ENCODE results near the gene TBC1D22B.
A peak's percentile ranks its signal among the peaks of the same experiment; 100 is the strongest.
"Not testable (repeated sequence)": the region's sequence is repeated elsewhere in the genome, so short reads cannot be mapped to it uniquely, and the experiment has no call there.

Gene TBC1D22B

DNA sequence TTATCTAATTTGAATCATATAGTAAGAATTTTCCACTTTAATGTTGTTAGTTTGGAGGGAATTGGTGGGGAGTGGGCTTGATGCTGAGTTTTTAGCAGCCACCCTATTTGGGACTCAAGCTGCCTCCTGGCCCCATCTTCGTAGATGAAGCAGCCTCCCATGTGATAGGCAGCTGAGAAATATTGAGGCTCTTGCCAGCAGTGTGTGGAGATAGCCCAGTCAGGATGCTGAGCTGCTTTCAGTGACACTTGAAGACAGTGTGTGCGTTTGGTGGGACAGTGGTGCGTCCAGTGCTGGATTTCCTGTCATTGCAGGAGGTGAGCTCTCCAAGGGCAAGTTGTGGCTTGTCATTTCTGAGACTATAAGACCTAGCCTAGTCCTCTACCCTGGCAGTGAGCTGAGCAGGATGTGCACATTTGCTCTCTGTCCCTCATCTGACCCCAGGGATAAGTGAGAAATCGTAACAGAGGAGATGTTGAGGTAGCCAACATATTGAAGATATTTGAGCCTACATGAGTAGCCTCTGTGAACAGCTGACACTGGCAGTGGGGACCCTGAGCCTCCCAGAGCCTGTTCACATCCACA lies 48.4 kb downstream of the TBC1D22B start:
- no peak for FAIRE-seq

DNA sequence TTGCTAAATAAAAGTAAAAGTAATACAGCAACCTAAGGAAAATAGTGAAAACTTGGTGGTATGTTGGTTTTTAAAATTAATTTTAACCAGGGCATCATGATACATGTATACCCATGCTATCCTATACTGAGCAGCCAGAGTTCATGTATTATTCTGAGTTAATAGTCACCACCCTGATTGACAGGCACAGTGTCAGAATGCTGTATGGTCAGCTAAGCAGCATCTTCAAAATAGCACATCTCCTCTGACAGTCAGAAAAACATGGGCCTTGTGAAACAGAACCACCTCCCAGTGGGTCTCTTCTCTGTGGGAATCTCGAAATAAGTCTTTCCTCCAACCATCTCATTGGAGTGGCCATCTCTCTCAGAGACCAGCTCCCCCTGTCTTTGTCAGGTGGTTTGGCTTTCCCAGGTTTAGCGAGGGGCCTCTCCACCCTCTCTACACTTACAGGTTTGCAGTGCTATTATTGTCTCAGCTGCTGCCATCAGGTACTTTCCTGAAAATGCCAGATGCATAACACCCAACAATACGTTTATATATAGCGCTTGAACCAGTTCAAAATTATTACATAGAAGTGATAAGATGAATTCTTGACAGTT lies 49.2 kb downstream of the TBC1D22B start:
- FAIRE-seq, result no peak

GRCh38 chr6:37307484-37307883 lies 49.9 kb downstream of the TBC1D22B start:
- FAIRE-seq, result not testable (repeated sequence)

- FAIRE-seq, result no peak
Measured at GRCh38 chr6:37308069-37308815, 50.7 kb downstream of the TBC1D22B start.

DNA sequence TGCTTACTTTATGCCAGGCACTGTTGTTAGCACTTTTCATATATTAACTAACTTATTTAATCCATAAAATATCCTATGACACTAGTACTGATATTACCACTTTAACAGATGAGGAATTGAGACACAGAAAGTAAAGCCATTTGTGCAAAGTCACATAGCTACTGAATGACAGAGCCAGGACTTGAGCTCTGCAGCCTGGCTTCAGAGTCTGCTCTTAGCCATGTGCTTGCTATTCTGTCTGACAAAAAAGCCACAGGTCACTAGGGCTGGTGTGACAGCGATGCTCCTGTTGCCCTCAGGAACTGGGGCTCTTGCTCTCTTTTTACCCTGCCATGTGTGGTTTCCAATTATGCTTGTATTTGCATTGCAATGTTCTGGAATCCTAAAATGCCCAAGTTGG lies 51.5 kb downstream of the TBC1D22B start:
- no peak for FAIRE-seq

- FAIRE-seq, result peak; percentile 99
Measured at GRCh38 chr6:37309692-37310091, 52.1 kb downstream of the TBC1D22B start.

DNA sequence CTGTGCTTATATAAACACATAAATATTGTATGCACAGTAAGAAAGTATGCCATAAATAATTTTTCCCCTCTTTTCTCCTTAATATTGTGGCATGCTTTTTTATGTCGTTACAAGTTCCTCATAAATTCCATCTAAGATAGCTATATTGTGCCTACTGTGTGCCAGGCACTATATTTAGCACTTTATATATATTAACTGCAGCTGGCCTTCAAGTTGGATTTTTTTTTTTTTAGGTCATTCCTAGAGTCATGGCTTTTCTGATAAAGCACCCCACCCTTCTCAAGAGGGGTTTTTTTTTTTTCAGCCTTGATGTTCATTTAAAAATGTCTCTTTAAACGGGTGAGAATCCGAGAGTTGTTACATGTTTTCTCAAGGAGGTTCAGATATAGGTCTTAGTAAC lies 53.4 kb downstream of the TBC1D22B start:
- FAIRE-seq, result no peak

DNA sequence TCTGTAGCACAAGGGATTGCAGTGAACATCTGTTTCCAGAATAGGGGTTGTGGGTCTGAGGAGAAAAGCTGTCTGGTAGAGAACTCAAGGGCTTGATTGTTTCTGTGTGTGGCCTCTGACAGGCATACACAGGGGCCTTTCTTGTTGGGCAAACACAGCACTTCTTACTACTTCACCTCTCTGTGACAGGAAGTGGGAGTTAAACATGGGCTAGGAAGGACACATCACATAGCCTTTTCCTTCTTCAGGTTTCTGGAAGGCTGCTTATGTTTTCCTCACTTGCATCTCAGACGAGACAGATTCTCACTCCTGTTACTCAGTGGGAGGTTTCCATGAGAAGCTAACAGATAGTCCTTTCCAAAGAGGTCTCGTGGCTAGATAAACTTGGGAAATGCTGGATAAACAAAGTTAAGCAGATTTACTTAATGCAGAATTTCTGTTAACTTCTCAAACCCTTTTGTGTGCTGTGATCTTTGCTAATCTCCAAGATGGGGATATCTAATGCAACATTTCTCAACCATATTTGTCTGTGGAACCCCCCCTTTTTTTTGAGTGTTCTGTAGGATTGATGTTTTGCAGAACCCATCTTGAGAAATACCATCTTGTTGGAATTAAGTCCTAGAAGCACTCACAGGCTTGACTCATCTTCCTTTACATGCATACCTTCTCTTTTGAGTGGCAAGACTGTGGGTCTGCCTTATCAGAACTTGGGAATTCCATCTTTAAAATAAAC lies 54.3 kb downstream of the TBC1D22B start:
- no peak for FAIRE-seq

DNA sequence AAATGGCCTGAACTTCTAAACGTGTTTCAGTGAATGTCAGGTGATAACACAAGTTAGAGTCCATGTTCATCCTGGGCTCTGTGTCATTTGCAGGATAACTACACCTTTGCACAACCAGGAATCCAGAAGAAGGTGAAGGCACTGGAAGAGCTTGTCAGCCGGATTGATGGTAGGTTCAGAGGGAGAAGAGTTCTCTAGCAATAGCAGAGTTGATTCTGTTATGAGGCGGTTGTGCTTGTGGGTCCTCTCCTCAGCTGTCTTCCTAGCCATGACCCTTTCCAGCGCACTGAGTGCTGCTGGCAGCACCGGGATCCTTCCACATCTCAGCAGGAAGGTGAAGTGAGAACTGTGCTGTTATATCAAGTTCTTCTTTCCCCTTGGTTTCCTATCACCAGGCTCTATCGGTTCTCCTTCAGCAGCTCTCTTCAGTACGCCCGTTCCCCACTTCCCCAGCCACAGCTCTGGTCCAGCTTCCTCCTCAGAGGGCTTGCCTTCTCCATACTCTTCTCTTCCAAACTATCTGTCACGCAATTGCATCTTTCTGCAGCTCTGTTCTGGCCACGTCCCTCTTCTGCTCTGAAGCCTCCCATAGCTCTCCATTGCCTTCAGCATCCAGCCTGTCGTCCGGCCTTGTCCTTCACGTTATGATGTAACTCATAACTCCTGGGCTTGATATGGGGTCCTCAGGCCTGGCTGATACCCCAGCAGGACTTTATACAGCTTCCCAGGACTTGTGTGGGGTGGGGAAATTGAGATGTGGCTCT lies 56.3 kb downstream of the TBC1D22B start:
- no peak for FAIRE-seq

DNA sequence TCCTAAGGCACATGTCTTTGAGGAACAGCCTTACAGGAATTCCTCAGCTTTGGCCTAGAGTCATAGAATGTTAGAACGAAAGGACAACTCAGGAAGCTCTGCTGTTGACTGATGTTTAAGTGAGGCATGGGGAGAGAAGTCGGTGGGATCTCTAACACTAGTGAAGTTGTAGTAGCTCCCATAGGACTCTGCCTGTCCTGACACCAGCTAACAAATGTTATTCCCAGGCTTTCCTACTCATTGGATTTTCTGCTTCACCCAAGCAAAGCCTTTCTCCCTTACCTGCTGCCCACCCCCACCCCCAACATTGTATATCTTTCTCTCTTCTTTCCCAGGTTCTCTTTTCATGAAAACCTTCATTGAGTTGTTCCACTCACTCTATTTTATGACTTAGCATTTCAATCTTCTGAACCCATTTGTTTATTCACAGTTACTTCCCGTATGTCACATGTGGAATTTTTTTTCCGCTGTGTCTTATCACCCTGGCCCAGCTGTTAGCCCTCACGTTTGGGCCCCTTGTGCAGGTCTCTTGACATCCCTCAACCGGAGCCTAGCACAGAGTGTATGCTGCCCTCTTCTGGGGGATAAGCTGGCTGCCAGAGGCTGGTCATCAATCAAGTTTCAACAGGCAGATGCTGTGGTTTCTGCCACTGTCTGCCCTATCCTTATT lies 57.0 kb downstream of the TBC1D22B start:
- no peak for FAIRE-seq

- FAIRE-seq, result no peak
Measured at GRCh38 chr6:37315157-37315515, 57.6 kb downstream of the TBC1D22B start.

- FAIRE-seq, result no peak
Measured at GRCh38 chr6:37316071-37316470, 58.5 kb downstream of the TBC1D22B start.

DNA sequence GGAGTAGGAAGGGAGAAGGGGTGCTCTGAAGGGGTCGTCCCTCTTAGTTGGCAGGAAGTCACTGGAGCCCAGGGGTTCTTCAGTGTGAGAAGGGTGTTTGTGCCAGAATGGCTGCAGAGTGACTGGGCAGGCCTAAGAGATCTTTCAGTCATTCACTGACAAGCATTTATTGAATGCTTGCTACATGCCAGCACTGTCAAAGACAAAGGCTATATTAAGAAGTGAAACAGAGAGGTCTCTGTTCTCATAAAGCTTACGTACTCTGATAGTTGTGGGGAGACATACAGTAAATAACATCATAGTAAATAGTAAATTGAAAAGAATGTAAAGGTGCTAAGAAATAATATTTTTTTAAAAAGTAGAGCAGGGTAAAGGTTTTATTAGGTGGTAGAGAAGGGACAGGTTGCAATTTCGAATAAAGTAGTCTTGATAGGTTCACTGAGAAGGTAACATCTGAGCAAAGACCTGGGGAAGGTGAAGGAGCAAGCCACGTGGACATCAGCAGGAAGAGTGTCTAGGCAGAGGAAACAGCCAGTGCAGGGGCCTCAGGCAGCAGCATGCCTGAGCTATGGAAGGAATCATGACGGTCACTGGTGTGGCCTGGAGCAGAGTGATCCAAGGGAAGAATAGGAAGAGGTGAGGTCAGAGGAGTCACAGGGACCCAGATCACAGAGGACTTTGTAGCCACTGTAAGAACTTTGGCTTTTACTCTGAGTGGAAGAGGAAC lies 59.9 kb downstream of the TBC1D22B start:
- no peak for FAIRE-seq

DNA sequence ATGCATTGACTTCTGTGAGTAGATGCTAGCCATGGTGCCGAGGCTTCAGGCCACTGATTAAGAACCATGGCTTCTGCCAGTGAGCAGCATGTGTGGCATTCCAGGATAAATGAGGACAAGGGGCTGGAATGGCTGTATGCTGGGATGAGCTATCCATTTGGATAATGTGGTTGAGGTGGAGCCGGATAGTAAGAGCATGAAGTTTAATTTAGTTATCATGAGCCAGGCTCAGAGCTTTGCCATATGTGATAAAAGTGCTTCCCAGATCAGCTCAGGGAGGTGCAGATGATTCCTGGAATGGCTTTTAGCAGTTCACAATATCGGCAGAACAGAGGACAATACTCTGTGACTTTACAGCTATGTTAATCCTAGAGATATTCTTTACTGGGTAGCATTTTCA lies 61.6 kb downstream of the TBC1D22B start:
- no peak for FAIRE-seq

- FAIRE-seq, result no peak
Measured at GRCh38 chr6:37319856-37320480, 62.4 kb downstream of the TBC1D22B start.

DNA sequence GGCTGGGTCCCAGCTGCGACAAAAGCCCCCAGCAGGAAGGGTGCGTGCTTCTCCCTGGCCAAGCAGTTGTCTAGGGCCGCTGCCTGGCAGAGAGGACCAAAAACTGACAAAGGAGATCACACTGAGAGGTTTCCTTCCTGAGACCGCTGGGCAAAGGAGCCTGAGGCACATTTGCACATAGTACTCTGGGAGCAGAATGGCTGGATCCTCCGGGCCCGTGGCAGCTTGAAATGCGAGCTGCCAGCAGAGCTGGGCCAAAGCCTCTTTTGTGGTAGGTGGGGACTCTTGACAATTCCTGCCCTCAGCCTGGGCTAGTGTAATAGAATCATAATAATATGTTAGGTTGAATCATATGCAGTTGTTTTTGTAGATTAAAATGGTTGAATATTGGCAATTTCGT lies 63.1 kb downstream of the TBC1D22B start:
- no peak for FAIRE-seq

DNA sequence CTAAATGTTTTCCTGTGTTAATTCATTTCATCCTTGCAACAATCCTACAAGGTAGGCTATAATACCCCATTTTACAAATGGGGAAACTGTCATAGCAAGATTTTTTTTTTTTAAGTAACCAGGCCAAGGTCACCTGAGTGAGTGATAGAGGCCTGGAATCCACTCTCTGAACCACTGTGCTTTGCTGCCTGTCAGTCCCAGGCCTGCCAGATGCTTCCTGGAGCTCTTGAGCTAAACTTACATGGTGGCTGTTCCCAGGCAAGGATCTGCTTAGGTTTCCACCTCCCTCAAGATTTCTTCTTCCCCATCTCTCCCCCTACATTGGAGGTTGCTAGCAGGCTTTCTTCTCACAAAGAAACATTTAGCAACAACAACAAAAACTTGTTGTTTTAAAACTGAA lies 63.5 kb downstream of the TBC1D22B start:
- no peak for FAIRE-seq

- no peak for FAIRE-seq
Measured at GRCh38 chr6:37321516-37322415, 64.2 kb downstream of the TBC1D22B start.

DNA sequence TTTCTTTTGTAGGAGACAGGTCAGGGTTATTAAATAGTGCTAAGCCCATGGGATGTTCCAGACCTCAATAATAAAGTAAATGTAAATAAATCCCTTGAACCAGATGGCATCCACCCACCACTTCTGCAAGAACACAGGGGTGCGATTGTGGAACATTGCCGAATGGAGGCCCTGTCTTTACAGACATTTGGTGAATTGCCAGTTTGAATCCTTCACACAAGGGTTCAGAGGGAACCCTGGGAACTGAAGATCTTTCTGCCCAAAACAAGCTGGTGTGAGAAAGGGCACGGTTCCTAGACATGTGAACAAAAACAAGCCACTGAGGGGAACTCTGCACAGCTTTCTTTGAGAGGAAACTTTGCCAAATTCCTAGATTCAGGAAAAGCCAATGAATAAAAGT lies 66.0 kb downstream of the TBC1D22B start:
- FAIRE-seq, result no peak

Data from G401.6 (cell line).